Activated T-helper 17 cell treated with anti-CD3 and anti-CD28 coated beads, Interleukin-2, amount 50 U/mL, for 72 hours (primary cell): Measurements from ENCODE around the gene SLC22A17. TPM values are rescaled to one million over a fixed set of nuclear protein-coding genes. Genes with fewer than 3 reads are reported as not detected.
"Not testable (repeated sequence)": the region's sequence is repeated elsewhere in the genome, so short reads cannot be mapped to it uniquely, and the experiment has no call there.

ENCODE experiments used
- ATAC-seq: fragments of 150-1000 bp; cut with Tn5 transposase; replicated peaks from 2 replicates; pipeline ENCODE4 v1.10.0; 2021; ENCODE audit warnings: mild to moderate bottlenecking, moderate library complexity
- H3K27ac Mint-ChIP-seq: one replicate; pipeline ENCODE4 v1.8.0; 2022; ENCODE audit warnings: mixed read lengths
- H3K27me3 Mint-ChIP-seq: one replicate; pipeline ENCODE4 v1.8.0; 2022; ENCODE audit warnings: mixed read lengths
- H3K36me3 Mint-ChIP-seq: one replicate; pipeline ENCODE4 v1.8.0; 2022; ENCODE audit warnings: low read depth, mild to moderate bottlenecking, mixed read lengths
- H3K4me1 Mint-ChIP-seq: one replicate; pipeline ENCODE4 v1.8.0; 2022; ENCODE audit warnings: mixed read lengths
- H3K4me3 Mint-ChIP-seq: one replicate; pipeline ENCODE4 v1.8.0; 2022; ENCODE audit warnings: mild to moderate bottlenecking, mixed read lengths
- H3K9me3 Mint-ChIP-seq: one replicate; pipeline ENCODE4 v1.8.0; 2022; ENCODE audit warnings: mixed read lengths
- total RNA-seq, 2 donors: library from RNA; stranded (reverse); gene quantifications; one replicate each; pipeline ENCODE4 v1.2.3, GENCODE V29; 2022

The SLC22A17 gene
- 1 to 10 TPM; 2.2 to 3.0 TPM for total RNA-seq

GRCh38 chr14:23352506-23353432 is at the start of gene SLC22A17:
Gene SLC22A17, minus strand, starts transcription at chr14:23352887.
- peak; percentile 89 for ATAC-seq
- Mint-ChIP-seq H3K27ac (no peak within 1 kb of the TSS), H3K27me3 (peaks cover 31% of the 10 kb centered on the region)

GRCh38 chr14:23401291-23401690 is 48.6 kb upstream of the SLC22A17 start:
- no peak for ATAC-seq
- no peaks in the 10 kb centered on the region for H3K36me3 Mint-ChIP-seq
- no peak overlapping the region for H3K27ac Mint-ChIP-seq
- no peak overlapping the region for H3K4me3 Mint-ChIP-seq
- H3K27me3 Mint-ChIP-seq: peaks cover 18% of the 10 kb centered on the region
- H3K4me1 Mint-ChIP-seq: no peaks in the 10 kb centered on the region
- no peaks in the 10 kb centered on the region for H3K9me3 Mint-ChIP-seq

More at GRCh38 chr14:23352506-23353432, at the start of gene SLC22A17:
- peak within 1 kb of the TSS; percentile 80 for H3K4me3 Mint-ChIP-seq
- H3K4me1 Mint-ChIP-seq: peaks cover 8% of the 10 kb centered on the region
- no peaks in the 10 kb centered on the region for H3K9me3 Mint-ChIP-seq
- no peaks in the 10 kb centered on the region for H3K36me3 Mint-ChIP-seq

GRCh38 chr14:23400496-23401149 is 47.9 kb upstream of the SLC22A17 start:
- H3K36me3 Mint-ChIP-seq, ATAC-seq, H3K4me3 Mint-ChIP-seq, H3K27ac Mint-ChIP-seq, H3K9me3 Mint-ChIP-seq, H3K4me1 Mint-ChIP-seq: not testable (repeated sequence)
- peaks cover 18% of the 10 kb centered on the region for H3K27me3 Mint-ChIP-seq

- H3K36me3 Mint-ChIP-seq: no peaks in the 10 kb centered on the region
- no peak for ATAC-seq
- H3K27ac Mint-ChIP-seq: no peak overlapping the region
- no peak overlapping the region for H3K4me3 Mint-ChIP-seq
- H3K4me1 Mint-ChIP-seq: no peaks in the 10 kb centered on the region
- H3K27me3 Mint-ChIP-seq: peaks cover 19% of the 10 kb centered on the region
- H3K9me3 Mint-ChIP-seq: no peaks in the 10 kb centered on the region
These were observed 46.9 kb upstream of the SLC22A17 start for GRCh38 chr14:23399591-23399990.

- Mint-ChIP-seq H3K9me3 (no peaks in the 10 kb centered on the region), H3K36me3 (no peaks in the 10 kb centered on the region), H3K27ac (no peak overlapping the region), H3K4me1 (no peaks in the 10 kb centered on the region), H3K4me3 (no peak overlapping the region), H3K27me3 (peaks cover 19% of the 10 kb centered on the region)
- ATAC-seq: no peak
These were observed 46.4 kb upstream of the SLC22A17 start for GRCh38 chr14:23399136-23399535.

GRCh38 chr14:23398348-23398747 is 45.7 kb upstream of the SLC22A17 start:
- H3K27ac Mint-ChIP-seq: peak overlapping the region; percentile 57
- no peaks in the 10 kb centered on the region for H3K9me3 Mint-ChIP-seq
- H3K36me3 Mint-ChIP-seq: no peaks in the 10 kb centered on the region
- H3K4me1 Mint-ChIP-seq: no peaks in the 10 kb centered on the region
- H3K4me3 Mint-ChIP-seq: no peak overlapping the region
- no peak for ATAC-seq
- H3K27me3 Mint-ChIP-seq: peaks cover 17% of the 10 kb centered on the region

- no peaks in the 10 kb centered on the region for H3K9me3 Mint-ChIP-seq
- H3K27me3 Mint-ChIP-seq: peaks cover 11% of the 10 kb centered on the region
- no peaks in the 10 kb centered on the region for H3K4me1 Mint-ChIP-seq
- H3K4me3 Mint-ChIP-seq: no peak overlapping the region
- no peak for ATAC-seq
- H3K36me3 Mint-ChIP-seq: no peaks in the 10 kb centered on the region
- H3K27ac Mint-ChIP-seq: no peak overlapping the region
These were observed 44.2 kb upstream of the SLC22A17 start for GRCh38 chr14:23396781-23397407.

GRCh38 chr14:23396126-23396525 is 43.4 kb upstream of the SLC22A17 start:
- no peaks in the 10 kb centered on the region for H3K4me1 Mint-ChIP-seq
- no peaks in the 10 kb centered on the region for H3K9me3 Mint-ChIP-seq
- no peaks in the 10 kb centered on the region for H3K36me3 Mint-ChIP-seq
- no peak for ATAC-seq
- H3K4me3 Mint-ChIP-seq: no peak overlapping the region
- peaks cover 11% of the 10 kb centered on the region for H3K27me3 Mint-ChIP-seq
- H3K27ac Mint-ChIP-seq: no peak overlapping the region

GRCh38 chr14:23392613-23393012 is 39.9 kb upstream of the SLC22A17 start:
- H3K27me3 Mint-ChIP-seq: peaks cover 18% of the 10 kb centered on the region
- H3K36me3 Mint-ChIP-seq: no peaks in the 10 kb centered on the region
- H3K9me3 Mint-ChIP-seq: no peaks in the 10 kb centered on the region
- no peaks in the 10 kb centered on the region for H3K4me1 Mint-ChIP-seq
- no peak for ATAC-seq
- no peak overlapping the region for H3K4me3 Mint-ChIP-seq
- no peak overlapping the region for H3K27ac Mint-ChIP-seq

- peaks cover 14% of the 10 kb centered on the region for H3K27me3 Mint-ChIP-seq
- not testable (repeated sequence) for H3K4me3 Mint-ChIP-seq
These were observed 37.2 kb upstream of the SLC22A17 start for GRCh38 chr14:23389871-23390270.

GRCh38 chr14:23389396-23389795 is 36.7 kb upstream of the SLC22A17 start:
- peaks cover 14% of the 10 kb centered on the region for H3K27me3 Mint-ChIP-seq
- no peak overlapping the region for H3K4me3 Mint-ChIP-seq
- no peaks in the 10 kb centered on the region for H3K9me3 Mint-ChIP-seq
- H3K4me1 Mint-ChIP-seq: no peaks in the 10 kb centered on the region
- H3K36me3 Mint-ChIP-seq: no peaks in the 10 kb centered on the region
- ATAC-seq: no peak
- H3K27ac Mint-ChIP-seq: no peak overlapping the region

More at GRCh38 chr14:23389871-23390270, 37.2 kb upstream of the SLC22A17 start:
- H3K4me1 Mint-ChIP-seq, H3K27ac Mint-ChIP-seq, ATAC-seq, H3K9me3 Mint-ChIP-seq, H3K36me3 Mint-ChIP-seq: not testable (repeated sequence)

- Mint-ChIP-seq H3K4me3 (no peak overlapping the region), H3K27ac (no peak overlapping the region), H3K27me3 (peaks cover 14% of the 10 kb centered on the region), H3K36me3 (no peaks in the 10 kb centered on the region), H3K9me3 (no peaks in the 10 kb centered on the region), H3K4me1 (no peaks in the 10 kb centered on the region)
- ATAC-seq: no peak
These were observed 36.3 kb upstream of the SLC22A17 start for GRCh38 chr14:23388996-23389395.

- H3K4me1 Mint-ChIP-seq: no peaks in the 10 kb centered on the region
- H3K9me3 Mint-ChIP-seq: no peaks in the 10 kb centered on the region
- no peak for ATAC-seq
- no peaks in the 10 kb centered on the region for H3K36me3 Mint-ChIP-seq
- H3K27ac Mint-ChIP-seq: no peak overlapping the region
- H3K4me3 Mint-ChIP-seq: no peak overlapping the region
- H3K27me3 Mint-ChIP-seq: peaks cover 14% of the 10 kb centered on the region
These were observed 35.5 kb upstream of the SLC22A17 start for GRCh38 chr14:23387916-23388882.

GRCh38 chr14:23386999-23387398 is 34.3 kb upstream of the SLC22A17 start:
- Mint-ChIP-seq H3K9me3 (no peaks in the 10 kb centered on the region), H3K27me3 (peaks cover 12% of the 10 kb centered on the region), H3K4me3 (no peak overlapping the region), H3K36me3 (no peaks in the 10 kb centered on the region), H3K4me1 (no peaks in the 10 kb centered on the region), H3K27ac (no peak overlapping the region)
- no peak for ATAC-seq
